Measurements from ENCODE around the gene DEXI. TPM values are rescaled to one million over a fixed set of nuclear protein-coding genes. Genes with fewer than 3 reads are reported as not detected.
"Not testable (repeated sequence)": the region's sequence is repeated elsewhere in the genome, so short reads cannot be mapped to it uniquely, and the experiment has no call there.

Gene DEXI
- polyA plus RNA-seq, 1 donor from 2014 or later, result 11.4 TPM

- H3K9me3 Mint-ChIP-seq, result no peaks in the 10 kb centered on the region
- H3K27ac Mint-ChIP-seq, result peak overlapping the region; percentile 2 to 94 (median 82)
- peak overlapping the region in 1 of 4 donors; percentile 63 for H3K4me3 Mint-ChIP-seq
- no peaks in the 10 kb centered on the region for H3K27me3 Mint-ChIP-seq
- H3K36me3 Mint-ChIP-seq, result peaks cover 5% of the 10 kb centered on the region
- H3K4me1 Mint-ChIP-seq, result peaks cover 36 to 46% (median 37%) of the 10 kb centered on the region in 3 donors
Measured at GRCh38 chr16:10931977-10932632, 10.2 kb downstream of the DEXI start.

GRCh38 chr16:10931134-10931533 lies 11.1 kb downstream of the DEXI start:
- Mint-ChIP-seq H3K27ac (peak overlapping the region; percentile 82 to 94 (median 91)), H3K36me3 (peaks cover 5% of the 10 kb centered on the region), H3K9me3 (no peaks in the 10 kb centered on the region), H3K4me1 (peaks cover 31 to 39% (median 37%) of the 10 kb centered on the region in 3 donors), H3K4me3 (peak overlapping the region in 2 of 4 donors; percentile 63 to 73), H3K27me3 (no peaks in the 10 kb centered on the region)

GRCh38 chr16:10930755-10931093 lies 11.5 kb downstream of the DEXI start:
- H3K4me1 Mint-ChIP-seq, result peaks cover 28 to 38% (median 36%) of the 10 kb centered on the region in 3 donors
- H3K27ac Mint-ChIP-seq, result peak overlapping the region; percentile 82 to 94 (median 91)
- H3K27me3 Mint-ChIP-seq, result no peaks in the 10 kb centered on the region
- H3K36me3 Mint-ChIP-seq, result peaks cover 5% of the 10 kb centered on the region
- no peaks in the 10 kb centered on the region for H3K9me3 Mint-ChIP-seq
- peak overlapping the region in 2 of 4 donors; percentile 8 to 63 for H3K4me3 Mint-ChIP-seq

- Mint-ChIP-seq H3K4me1 (peaks cover 24 to 34% (median 34%) of the 10 kb centered on the region in 3 donors), H3K27me3 (no peaks in the 10 kb centered on the region), H3K4me3 (peak overlapping the region in 3 of 4 donors; percentile 1 to 63 (median 39)), H3K27ac (peak overlapping the region; percentile 82 to 94 (median 91)), H3K36me3 (peaks cover 5% of the 10 kb centered on the region), H3K9me3 (no peaks in the 10 kb centered on the region)
Measured at GRCh38 chr16:10929853-10930754, 12.2 kb downstream of the DEXI start.

- not testable (repeated sequence) for H3K36me3 Mint-ChIP-seq
Measured at GRCh38 chr16:10929097-10929496, 13.2 kb downstream of the DEXI start.

GRCh38 chr16:10927497-10928112 lies 14.7 kb downstream of the DEXI start:
- H3K36me3 Mint-ChIP-seq, result peaks cover 3% of the 10 kb centered on the region
- peaks cover 20 to 25% (median 22%) of the 10 kb centered on the region in 3 donors for H3K4me1 Mint-ChIP-seq

More at GRCh38 chr16:10929097-10929496, 13.2 kb downstream of the DEXI start:
- H3K4me1 Mint-ChIP-seq, result peaks cover 22 to 27% (median 26%) of the 10 kb centered on the region in 3 donors
- not testable (repeated sequence) for H3K27me3 Mint-ChIP-seq, H3K9me3 Mint-ChIP-seq
- H3K4me3 Mint-ChIP-seq, result peak overlapping the region in 3 of 4 donors; percentile 28 to 59 (median 41)
- H3K27ac Mint-ChIP-seq, result peak overlapping the region; percentile 73 to 86 (median 82)

GRCh38 chr16:10926867-10927266 lies 15.4 kb downstream of the DEXI start:
- H3K9me3 Mint-ChIP-seq, result no peaks in the 10 kb centered on the region

More at GRCh38 chr16:10927497-10928112, 14.7 kb downstream of the DEXI start:
- Mint-ChIP-seq H3K27me3 (no peaks in the 10 kb centered on the region), H3K27ac (peak overlapping the region in 2 of 3 donors; percentile 82 to 84), H3K9me3 (no peaks in the 10 kb centered on the region), H3K4me3 (peak overlapping the region in 1 of 4 donors; percentile 7)

GRCh38 chr16:10926094-10926493 lies 16.2 kb downstream of the DEXI start:
- peaks cover 15 to 18% (median 16%) of the 10 kb centered on the region in 3 donors for H3K4me1 Mint-ChIP-seq
- peak overlapping the region in 1 of 3 donors; percentile 12 for H3K27ac Mint-ChIP-seq
- no peaks in the 10 kb centered on the region for H3K27me3 Mint-ChIP-seq
- peaks cover 3% of the 10 kb centered on the region for H3K36me3 Mint-ChIP-seq
- no peaks in the 10 kb centered on the region for H3K9me3 Mint-ChIP-seq
- H3K4me3 Mint-ChIP-seq, result no peak overlapping the region

More at GRCh38 chr16:10926867-10927266, 15.4 kb downstream of the DEXI start:
- Mint-ChIP-seq H3K27ac (peak overlapping the region; percentile 27 to 84 (median 82)), H3K4me1 (peaks cover 20 to 22% (median 21%) of the 10 kb centered on the region in 3 donors), H3K27me3 (no peaks in the 10 kb centered on the region), H3K4me3 (peak overlapping the region in 1 of 4 donors; percentile 7), H3K36me3 (peaks cover 3% of the 10 kb centered on the region)

GRCh38 chr16:10925285-10925684 lies 17.0 kb downstream of the DEXI start:
- not testable (repeated sequence) for H3K27me3 Mint-ChIP-seq, H3K4me3 Mint-ChIP-seq, H3K36me3 Mint-ChIP-seq, H3K9me3 Mint-ChIP-seq
- Mint-ChIP-seq H3K4me1 (peaks cover 10 to 14% (median 10%) of the 10 kb centered on the region in 3 donors), H3K27ac (peak overlapping the region; percentile 14 to 67 (median 17))

GRCh38 chr16:10923650-10924214 lies 18.5 kb downstream of the DEXI start:
- Mint-ChIP-seq H3K27ac (peak overlapping the region; percentile 23 to 91 (median 71)), H3K27me3 (no peaks in the 10 kb centered on the region), H3K9me3 (no peaks in the 10 kb centered on the region), H3K36me3 (peaks cover 5% of the 10 kb centered on the region), H3K4me1 (peaks cover 7 to 13% (median 11%) of the 10 kb centered on the region in 3 donors), H3K4me3 (peak overlapping the region in 1 of 4 donors; percentile 37)

GRCh38 chr16:10923146-10923649 lies 19.1 kb downstream of the DEXI start:
- H3K4me1 Mint-ChIP-seq, result peaks cover 8 to 17% (median 16%) of the 10 kb centered on the region in 3 donors
- no peak overlapping the region for H3K4me3 Mint-ChIP-seq
- peak overlapping the region in 2 of 3 donors; percentile 71 to 91 for H3K27ac Mint-ChIP-seq

GRCh38 chr16:10922328-10923145 lies 19.7 kb downstream of the DEXI start:
- H3K9me3 Mint-ChIP-seq, result no peaks in the 10 kb centered on the region
- H3K36me3 Mint-ChIP-seq, result peaks cover 7% of the 10 kb centered on the region
- peak overlapping the region in 2 of 3 donors; percentile 4 to 15 for H3K27ac Mint-ChIP-seq
- H3K4me3 Mint-ChIP-seq, result no peak overlapping the region
- peaks cover 8 to 21% (median 15%) of the 10 kb centered on the region in 3 donors for H3K4me1 Mint-ChIP-seq
- H3K27me3 Mint-ChIP-seq, result no peaks in the 10 kb centered on the region

More at GRCh38 chr16:10923146-10923649, 19.1 kb downstream of the DEXI start:
- H3K27me3 Mint-ChIP-seq, result no peaks in the 10 kb centered on the region
- no peaks in the 10 kb centered on the region for H3K9me3 Mint-ChIP-seq
- peaks cover 7% of the 10 kb centered on the region for H3K36me3 Mint-ChIP-seq

GRCh38 chr16:10921536-10922327 lies 20.5 kb downstream of the DEXI start:
- H3K27ac Mint-ChIP-seq, result peak overlapping the region in 2 of 3 donors; percentile 15 to 47

More at GRCh38 chr16:10921536-10922327, 20.5 kb downstream of the DEXI start:
- no peak overlapping the region for H3K4me3 Mint-ChIP-seq
- no peaks in the 10 kb centered on the region for H3K9me3 Mint-ChIP-seq
- H3K36me3 Mint-ChIP-seq, result peaks cover 10% of the 10 kb centered on the region
- no peaks in the 10 kb centered on the region for H3K27me3 Mint-ChIP-seq
- peaks cover 10 to 20% (median 19%) of the 10 kb centered on the region in 3 donors for H3K4me1 Mint-ChIP-seq

All from IgD-negative memory B cell (primary cell).